HepG2 (cell line): ENCODE data around the gene SPATC1L. TPM values are rescaled to one million over a fixed set of nuclear protein-coding genes. Genes with fewer than 3 reads are reported as not detected.

Source experiments
- ATAC-seq: fragments of 200-7000 bp; cut with Tn5 transposase; 3 replicates; pipeline ENCODE4 v1.9.1; 2020; ENCODE audit warnings: mild to moderate bottlenecking, moderate library complexity
- BruUV-seq: library from RNA; stranded (reverse); fragments of 400-500 nt; replicated peaks from 2 replicates; lab custom pipeline; 2021; lab: Mats Ljungman, UMichigan
- CTCF ChIA-PET: fragments of 300-600 bp; formaldehyde crosslinking; extraction: SDS; loops from one replicate; lab custom pipeline; 2021; ENCODE audit warnings: low total read pairs, inconsistent platforms, low intra/inter-chr PET ratio; lab: Yijun Ruan, JAX
- POLR2A ChIA-PET: fragments of 350-600 bp; sonication (Branson Sonifier 250); formaldehyde crosslinking; loops from one replicate; lab custom pipeline; 2020; ENCODE audit warnings: antibody characterized with exemption, inconsistent platforms; lab: Yijun Ruan, JAX
- DNase-seq: peaks from one replicate; pipeline ENCODE4 v3.0.0-alpha.2; 2015; ENCODE audit warnings: low spot score
- FAIRE-seq: peaks from 3 replicates; lab custom pipeline; 2011; peaks lifted over from hg19 to GRCh38; lab: Jason Lieb, UNC
- H2AFZ ChIP-seq: one replicate; pipeline ENCODE4 v1.6.1; 2011; ENCODE audit warnings: low read length, inconsistent platforms
- H3K27ac ChIP-seq: fragments of 300-600 bp; 3 replicates; pipeline ENCODE4 v1.8.0; 2011; ENCODE audit warnings: mixed run types, mild to moderate bottlenecking, mixed read lengths, low read length, inconsistent platforms; ENCODE audit not compliant: insufficient read depth; ENCODE audit errors: extremely low read length
- H3K27me3 ChIP-seq, 2 experiments: fragments of 200-600 bp in 1 of 2; 2 replicates in 1 of 2; 3 replicates in 1 of 2; pipeline versions ENCODE4 v1.6.0 to v1.8.0; 2011; ENCODE audit warnings: low read length in 2 of 2, mild to moderate bottlenecking in 2 of 2, moderate library complexity in 2 of 2, inconsistent platforms in 1 of 2; ENCODE audit not compliant: insufficient read depth in 2 of 2, control insufficient read depth in 1 of 2
- H3K36me3 ChIP-seq, 2 experiments: fragments of 200-600 bp in 1 of 2; replicated peaks in 1 of 2; 2 replicates in 1 of 2; 3 replicates in 1 of 2; pipeline versions ENCODE4 v1.5.1 to v1.8.0; 2011; ENCODE audit warnings: low read length in 2 of 2, inconsistent platforms in 1 of 2; ENCODE audit not compliant: insufficient read depth in 2 of 2, control insufficient read depth in 1 of 2
- H3K4me1 ChIP-seq: 2 replicates; pipeline ENCODE4 v1.5.1; 2012; ENCODE audit warnings: low read length, inconsistent platforms; ENCODE audit not compliant: insufficient read depth
- H3K4me2 ChIP-seq: 2 replicates; pipeline ENCODE4 v1.6.0; 2011; ENCODE audit warnings: low read depth, low read length, inconsistent platforms
- H3K4me3 ChIP-seq, 3 experiments: fragments of 200-600 bp in 1 of 3; sonication (generic), shearing (Covaris generic) in 1 of 3; replicated peaks in 1 of 3; 2 replicates each; pipeline ENCODE4 v1.5.1; 2011 to 2016; ENCODE audit warnings: low read length in 3 of 3, inconsistent platforms in 2 of 3, low read depth in 2 of 3, mild to moderate bottlenecking in 2 of 3, control low read depth in 1 of 3, mixed read lengths in 1 of 3; ENCODE audit not compliant: insufficient read depth in 1 of 3
- H3K79me2 ChIP-seq: one replicate; pipeline ENCODE4 v1.6.1; 2011; ENCODE audit warnings: low read length, inconsistent platforms; ENCODE audit not compliant: insufficient read depth
- H3K9ac ChIP-seq: 2 replicates; pipeline ENCODE4 v1.6.0; 2011; ENCODE audit warnings: mild to moderate bottlenecking, low read depth, low read length, inconsistent platforms; ENCODE audit not compliant: insufficient read depth
- H3K9me3 ChIP-seq: 2 replicates; pipeline ENCODE4 v1.5.1; 2012; ENCODE audit warnings: mild to moderate bottlenecking, low read length
- H4K20me1 ChIP-seq: 2 replicates; pipeline ENCODE4 v1.6.0; 2011; ENCODE audit warnings: inconsistent platforms, mild to moderate bottlenecking, low read length, moderate library complexity; ENCODE audit not compliant: insufficient read depth
- ATF1 ChIP-seq: IDR thresholded peaks from 2 replicates; pipeline ENCODE4 v1.6.1; 2016; ENCODE audit warnings: mild to moderate bottlenecking, control low read depth
- CBX2 ChIP-seq, 2 experiments: fragments of 200-600 bp in 1 of 2; sonication (generic); formaldehyde crosslinking in 1 of 2; IDR thresholded peaks; 2 replicates each; pipeline versions ENCODE4 v1.7.0 to v1.8.1; 2018 to 2022; ENCODE audit warnings: low read depth in 2 of 2, low read length in 1 of 2, mild to moderate bottlenecking in 1 of 2, missing genetic modification reagents in 1 of 2
- DPF2 ChIP-seq: sonication (generic); formaldehyde crosslinking; IDR thresholded peaks from 2 replicates; pipeline ENCODE4 v1.4.0; 2020; ENCODE audit warnings: mild to moderate bottlenecking, low read depth, missing genetic modification reagents, borderline replicate concordance
- ELF1 ChIP-seq: sonication (generic); formaldehyde crosslinking; IDR thresholded peaks from 2 replicates; pipeline ENCODE4 v1.4.0; 2020; ENCODE audit warnings: missing genetic modification reagents
- ETV6 ChIP-seq: sonication (generic); formaldehyde crosslinking; conservative IDR thresholded peaks from 2 replicates; pipeline ENCODE4 v1.4.0; 2020; ENCODE audit warnings: missing genetic modification reagents
- MEF2D ChIP-seq: sonication (generic); formaldehyde crosslinking; IDR thresholded peaks from 2 replicates; pipeline ENCODE4 v1.5.1; 2020; ENCODE audit warnings: mild to moderate bottlenecking, missing genetic modification reagents
- MYNN ChIP-seq: sonication (generic); formaldehyde crosslinking; IDR thresholded peaks from 2 replicates; pipeline ENCODE4 v1.4.0; 2020; ENCODE audit warnings: mild to moderate bottlenecking, low read depth, missing genetic modification reagents
- PLSCR1 ChIP-seq: sonication (generic); formaldehyde crosslinking; IDR thresholded peaks from 2 replicates; pipeline ENCODE4 v1.5.0; 2020; ENCODE audit warnings: missing genetic modification reagents, mild to moderate bottlenecking, borderline replicate concordance
- RORA ChIP-seq: sonication (generic); formaldehyde crosslinking; IDR thresholded peaks from 2 replicates; pipeline ENCODE4 v1.5.0; 2020; ENCODE audit warnings: mild to moderate bottlenecking, missing genetic modification reagents, moderate library complexity
- THAP8 ChIP-seq: sonication (generic); formaldehyde crosslinking; IDR thresholded peaks from 2 replicates; pipeline ENCODE4 v1.5.1; 2020; ENCODE audit warnings: missing genetic modification reagents, mild to moderate bottlenecking, borderline replicate concordance
- ZNF143 ChIP-seq: sonication (generic); formaldehyde crosslinking; IDR thresholded peaks from 2 replicates; pipeline ENCODE4 v1.4.0; 2020; ENCODE audit warnings: missing genetic modification reagents
- ZNF276 ChIP-seq: sonication (generic); formaldehyde crosslinking; IDR thresholded peaks from 2 replicates; pipeline ENCODE4 v1.4.0; 2020; ENCODE audit warnings: mild to moderate bottlenecking, low read depth, missing genetic modification reagents
- ZNF503 ChIP-seq: sonication (generic); formaldehyde crosslinking; IDR thresholded peaks from 2 replicates; pipeline ENCODE4 v1.4.0; 2020; ENCODE audit warnings: missing genetic modification reagents
- ZNF512 ChIP-seq: sonication (generic); formaldehyde crosslinking; IDR thresholded peaks from 2 replicates; pipeline ENCODE4 v1.4.0; 2020; ENCODE audit warnings: mild to moderate bottlenecking, missing genetic modification reagents
- ZNF709 ChIP-seq: sonication (generic); formaldehyde crosslinking; IDR thresholded peaks from 2 replicates; pipeline ENCODE4 v1.5.0; 2020; ENCODE audit warnings: mild to moderate bottlenecking, missing genetic modification reagents
- WGBS: methylation state at CpG from one replicate; pipeline ENCODE4 v1.1.6; 2017; ENCODE audit warnings: low lambda C conversion rate; 5-methylcytosine and 5-hydroxymethylcytosine counted together
- in situ Hi-C: cut with HindIII; loops from 2 replicates; pipeline ENCODE4 v1.10.0; 2017; ENCODE audit warnings: low pct_unique_long_range_greater_than_20kb; ENCODE audit not compliant: extremely low pct_ligation_motif_present
- intact Hi-C: fragments of 100-400 bp; cut with micrococcal nuclease; formaldehyde crosslinking; loops from one replicate; pipeline ENCODE4 v1.10.0; 2022; ENCODE audit not compliant: unreplicated experiment
- polyA plus RNA-seq, 8 experiments: library from polyadenylated mRNA; depleted of rRNA in 3 of 8; stranded (reverse) in 7 of 8; unstranded in 1 of 8; fragments of >200 nt; fragmentation: Illumina TruSeq in 4 of 8; extraction: Trizol in 4 of 8; gene quantifications; 2 replicates each; pipeline versions ENCODE4 v1.2.1 to v1.2.3, GENCODE V29; 2011 to 2016; ENCODE audit warnings: low read depth in 4 of 8, missing spikeins in 1 of 8, mixed read lengths in 1 of 8; ENCODE audit not compliant: insufficient read depth in 1 of 8
- total RNA-seq, 5 experiments: library from RNA; depleted of rRNA; stranded (reverse); fragments of >200 nt; fragmentation: Illumina TruSeq; extraction: Trizol; gene quantifications; 2 replicates each; pipeline ENCODE4 v1.2.3, GENCODE V29; 2016; ENCODE audit warnings: low read depth in 1 of 5

Gene SPATC1L
- total and polyA plus RNA-seq, 2 of the 13 experiments (the other 11 are each of a cell fraction or from before 2014, with no cell fraction given), result 1.4 to 3.3 TPM

- in situ Hi-C loops, result no loop called here
- no peak for TF ChIP-seq ZNF709
- no peak for TF ChIP-seq MEF2D (CRISPR knock-in tag)
- TF ChIP-seq MYNN (CRISPR knock-in tag), result no peak
- TF ChIP-seq ETV6 (CRISPR knock-in tag), result no peak
- no peak for TF ChIP-seq RORA
- no peak for TF ChIP-seq ATF1 (CRISPR knock-in tag)
- no peak for TF ChIP-seq CBX2 (IDR thresholded peaks at IDR 0.05; ENCODE audit: low read depth, low read length)
- TF ChIP-seq CBX2 (CRISPR knock-in tag; IDR thresholded peaks at IDR 0.05; ENCODE audit: low read depth), result no peak
- TF ChIP-seq PLSCR1 (CRISPR knock-in tag), result no peak
- TF ChIP-seq ZNF512, result no peak
- no peak for TF ChIP-seq THAP8
- TF ChIP-seq ZNF143 (CRISPR knock-in tag), result no peak
- TF ChIP-seq ZNF276, result no peak
- no peak for TF ChIP-seq ELF1 (CRISPR knock-in tag)
- TF ChIP-seq DPF2 (CRISPR knock-in tag), result no peak
- no peak for TF ChIP-seq ZNF503
- ChIA-PET CTCF (no interaction called here), POLR2A (no interaction called here)
- H3K4me3 ChIP-seq, result no peak overlapping the region
- intact Hi-C loops, result no loop called here
- no peak for FAIRE-seq
- no peak overlapping the region for H3K27ac ChIP-seq
- no peak for DNase-seq
- H3K36me3 ChIP-seq, result peaks cover 25 to 83% of the 10 kb centered on the region in 2 experiments
- no peak for ATAC-seq
- H3K27me3 ChIP-seq, result no peaks in the 10 kb centered on the region
- H2AFZ ChIP-seq, result no peak overlapping the region
- no peaks in the 10 kb centered on the region for H3K9me3 ChIP-seq
- no peaks in the 10 kb centered on the region for H3K4me1 ChIP-seq
- H3K79me2 ChIP-seq, result no peaks in the 10 kb centered on the region
- BruUV-seq, result no TSS peak
- H4K20me1 ChIP-seq, result no peaks in the 10 kb centered on the region
- H3K4me2 ChIP-seq, result no peak overlapping the region
- no peak overlapping the region for H3K9ac ChIP-seq
- 97% methylated on average over 12 of the region's 23 CpGs for WGBS
These were observed 24.8 kb upstream of the SPATC1L start for GRCh38 chr21:46208761-46209721.
